Esophagus muscularis mucosa (tissue), 4 donors: ENCODE measurements around the gene ZDHHC24. TPM values are rescaled to one million over a fixed set of nuclear protein-coding genes. Genes with fewer than 3 reads are reported as not detected.

ENCODE experiments used
- DNase-seq: peaks from one replicate; pipeline ENCODE4 v3.0.0-alpha.2; 2017; ENCODE audit errors: extremely low spot score
- H3K27ac ChIP-seq, 4 donors: fragments of 200-600 bp; sonication (generic); replicated peaks in 1 of 4; 1 replicate in 3 of 4; 2 replicates in 1 of 4; pipeline ENCODE4 v1.5.1; 2016 to 2019; ENCODE audit warnings: mild to moderate bottlenecking in 1 of 4
- H3K27me3 ChIP-seq, 4 donors: fragments of 200-600 bp; sonication (generic); one replicate each; pipeline versions ENCODE4 v1.5.1 to v1.6.0; 2016 to 2019
- H3K36me3 ChIP-seq, 4 donors: fragments of 200-600 bp; sonication (generic); one replicate each; pipeline ENCODE4 v1.5.1; 2016 to 2019
- H3K4me1 ChIP-seq, 4 donors: fragments of 200-600 bp; sonication (generic); one replicate each; pipeline ENCODE4 v1.5.1; 2016 to 2019
- H3K4me3 ChIP-seq, 4 donors: fragments of 200-600 bp; sonication (generic); 1 replicate in 2 of 4; 2 replicates in 2 of 4; pipeline ENCODE4 v1.5.1; 2016 to 2019; ENCODE audit warnings: mild to moderate bottlenecking in 4 of 4, moderate library complexity in 1 of 4
- H3K9me3 ChIP-seq, 4 donors: fragments of 200-600 bp; sonication (generic); 1 replicate in 3 of 4; 2 replicates in 1 of 4; pipeline ENCODE4 v1.5.1; 2016 to 2019
- EP300 ChIP-seq: sonication (generic); formaldehyde crosslinking; IDR thresholded peaks from one replicate; pipeline ENCODE4 v1.6.1; 2017; ENCODE audit warnings: antibody characterized with exemption
- POLR2A ChIP-seq: fragments of 450-650 bp; IDR thresholded peaks from one replicate; pipeline ENCODE4 v1.6.1; 2017; ENCODE audit warnings: antibody characterized with exemption, moderate library complexity, mild to moderate bottlenecking, low read depth
- POLR2AphosphoS5 ChIP-seq, 2 donors: sonication (generic); formaldehyde crosslinking; IDR thresholded peaks; one replicate each; pipeline ENCODE4 v1.6.1; 2017; ENCODE audit warnings: antibody characterized with exemption in 2 of 2
- WGBS: methylation state at CpG from one replicate; pipeline ENCODE4 v1.1.5; 2018; 5-methylcytosine and 5-hydroxymethylcytosine counted together
- intact Hi-C: fragments of 100-400 bp; cut with DNase I; formaldehyde crosslinking; loops from one replicate; pipeline ENCODE4 v1.15.1; 2023
- total RNA-seq, 4 donors: library from RNA; depleted of rRNA; stranded (reverse); fragments of >200 nt; gene quantifications; one replicate each; pipeline versions ENCODE4 v1.1.0 to v1.2.1, GENCODE V29; 2016
- TF ChIP-seq, protein P1 (sequence below), 3 experiments: fragments of 200-600 bp in 2 of 3; fragments of 450-650 bp in 1 of 3; sonication (generic) in 2 of 3; IDR thresholded peaks; one replicate each; pipeline ENCODE4 v1.5.1; 2017 to 2019; ENCODE audit warnings: antibody characterized with exemption in 3 of 3, mild to moderate bottlenecking in 2 of 3, moderate library complexity in 1 of 3

Gene ZDHHC24, protein sequence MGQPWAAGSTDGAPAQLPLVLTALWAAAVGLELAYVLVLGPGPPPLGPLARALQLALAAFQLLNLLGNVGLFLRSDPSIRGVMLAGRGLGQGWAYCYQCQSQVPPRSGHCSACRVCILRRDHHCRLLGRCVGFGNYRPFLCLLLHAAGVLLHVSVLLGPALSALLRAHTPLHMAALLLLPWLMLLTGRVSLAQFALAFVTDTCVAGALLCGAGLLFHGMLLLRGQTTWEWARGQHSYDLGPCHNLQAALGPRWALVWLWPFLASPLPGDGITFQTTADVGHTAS
- 10 to 100 TPM in 2 of 4 donors, 1 to 10 TPM in 2; 7.6 to 16.2 (median 12.2) TPM for total RNA-seq

DNA sequence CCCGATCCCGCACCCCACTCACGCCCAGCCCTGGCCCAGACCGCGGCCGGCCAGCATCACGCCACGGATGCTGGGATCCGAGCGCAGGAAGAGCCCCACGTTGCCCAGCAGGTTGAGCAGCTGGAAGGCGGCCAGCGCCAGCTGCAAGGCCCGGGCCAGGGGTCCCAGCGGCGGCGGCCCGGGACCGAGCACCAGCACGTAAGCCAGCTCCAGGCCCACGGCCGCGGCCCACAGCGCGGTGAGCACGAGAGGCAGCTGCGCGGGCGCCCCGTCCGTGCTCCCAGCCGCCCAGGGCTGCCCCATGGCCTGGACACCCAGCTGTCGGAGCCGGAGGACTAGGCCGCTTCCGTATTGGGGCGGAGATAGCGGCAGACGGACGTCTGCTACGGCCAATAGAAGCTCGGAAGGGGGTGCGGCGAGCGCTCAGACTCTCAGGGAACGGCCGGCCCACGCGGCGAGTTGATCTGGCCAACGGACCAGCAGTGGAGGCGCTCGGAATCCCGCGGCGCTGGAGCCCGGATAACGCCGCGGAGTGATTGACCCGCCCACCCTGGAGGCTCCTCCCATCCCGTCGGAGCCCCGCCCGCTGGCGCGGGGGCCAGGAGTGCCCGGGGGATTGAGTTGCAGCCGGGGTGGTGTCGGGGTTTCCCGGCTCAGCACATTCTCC is at the start of gene ZDHHC24:
Gene ZDHHC24, minus strand, starts transcription at position 348 of the 667 bp plus-strand sequence. Its CDS starts 45 bp downstream, at position 303.
- Histone ChIP-seq H3K4me1 (peaks cover 28 to 48% (median 38%) of the 10 kb centered on the region in 4 donors), H3K27me3 (no peaks in the 10 kb centered on the region), H3K36me3 (peaks cover 0 to 28% (median 24%) of the 10 kb centered on the region in 4 donors), H3K4me3 (peak within 1 kb of the TSS; percentile 78 to 83 (median 82)), H3K9me3 (no peaks in the 10 kb centered on the region), H3K27ac (peak within 1 kb of the TSS; percentile 78 to 87 (median 85))
- TF ChIP-seq POLR2AphosphoS5 (IDR thresholded peaks at IDR 0.05) = peak; percentile 84
- TF ChIP-seq, protein P1, sequence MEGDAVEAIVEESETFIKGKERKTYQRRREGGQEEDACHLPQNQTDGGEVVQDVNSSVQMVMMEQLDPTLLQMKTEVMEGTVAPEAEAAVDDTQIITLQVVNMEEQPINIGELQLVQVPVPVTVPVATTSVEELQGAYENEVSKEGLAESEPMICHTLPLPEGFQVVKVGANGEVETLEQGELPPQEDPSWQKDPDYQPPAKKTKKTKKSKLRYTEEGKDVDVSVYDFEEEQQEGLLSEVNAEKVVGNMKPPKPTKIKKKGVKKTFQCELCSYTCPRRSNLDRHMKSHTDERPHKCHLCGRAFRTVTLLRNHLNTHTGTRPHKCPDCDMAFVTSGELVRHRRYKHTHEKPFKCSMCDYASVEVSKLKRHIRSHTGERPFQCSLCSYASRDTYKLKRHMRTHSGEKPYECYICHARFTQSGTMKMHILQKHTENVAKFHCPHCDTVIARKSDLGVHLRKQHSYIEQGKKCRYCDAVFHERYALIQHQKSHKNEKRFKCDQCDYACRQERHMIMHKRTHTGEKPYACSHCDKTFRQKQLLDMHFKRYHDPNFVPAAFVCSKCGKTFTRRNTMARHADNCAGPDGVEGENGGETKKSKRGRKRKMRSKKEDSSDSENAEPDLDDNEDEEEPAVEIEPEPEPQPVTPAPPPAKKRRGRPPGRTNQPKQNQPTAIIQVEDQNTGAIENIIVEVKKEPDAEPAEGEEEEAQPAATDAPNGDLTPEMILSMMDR (IDR thresholded peaks at IDR 0.05) = no peak
- peak; percentile 98 for DNase-seq
- 2% methylated on average over 8 of the region's 71 CpGs for WGBS
- intact Hi-C loops = no loop called here

DNA sequence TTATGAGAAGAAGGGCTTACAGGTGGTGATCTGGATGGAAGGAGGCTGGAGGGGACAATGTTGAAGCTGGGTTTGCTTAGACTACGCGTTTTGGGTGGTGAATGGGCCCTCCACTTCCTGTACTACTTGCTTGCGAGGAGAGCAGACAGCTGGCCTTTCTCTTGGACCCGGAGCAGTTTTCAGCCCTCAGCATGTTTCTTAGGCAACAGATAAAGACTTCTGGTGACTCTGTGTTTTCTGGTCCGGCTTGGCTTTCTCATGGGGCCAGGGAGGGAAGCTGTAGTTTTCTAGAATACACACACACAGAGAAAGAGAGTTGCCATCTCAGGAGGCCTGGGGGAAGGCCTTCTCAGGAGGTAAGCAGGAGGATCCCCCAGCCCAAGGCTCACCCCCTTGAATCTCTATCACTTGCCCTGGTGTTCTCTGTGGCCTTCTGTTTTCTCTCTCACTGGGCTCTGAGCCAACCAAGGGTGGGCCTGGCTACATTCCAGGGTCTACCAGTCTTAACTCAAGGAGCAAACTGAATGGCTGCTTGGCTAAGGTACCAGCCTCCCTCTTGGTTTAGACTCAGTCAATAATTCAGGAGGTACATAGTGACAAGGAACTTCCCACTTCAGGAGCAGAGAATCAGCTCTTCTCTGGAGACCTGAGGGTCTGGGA is 49.5 kb upstream of the ZDHHC24 start:
- intact Hi-C loops = no loop called here

DNA sequence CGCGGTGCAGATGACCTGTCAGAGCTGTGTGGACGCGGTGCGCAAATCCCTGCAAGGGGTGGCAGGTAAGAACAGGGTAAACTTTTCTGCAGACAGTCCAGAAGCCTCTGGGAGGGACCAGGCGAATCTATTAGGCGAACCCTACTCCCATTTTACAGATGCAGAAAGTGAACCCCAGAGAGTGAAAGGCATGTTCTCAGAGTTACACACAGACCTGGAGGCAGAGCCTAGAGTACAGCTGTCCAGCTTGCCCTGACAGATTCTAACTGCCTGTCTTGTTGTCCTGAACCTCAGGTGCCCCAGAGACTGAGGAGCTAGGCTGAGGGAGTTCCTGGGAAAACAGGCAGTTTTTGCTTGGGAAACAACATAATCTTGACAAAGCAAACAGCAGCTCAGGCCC is 47.8 kb upstream of the ZDHHC24 start:
- 62% methylated on average over 7 of the region's 7 CpGs for WGBS
- Histone ChIP-seq H3K4me3 (peak overlapping the region; percentile 60 to 78 (median 68)), H3K4me1 (peaks cover 26 to 52% (median 39%) of the 10 kb centered on the region in 4 donors), H3K36me3 (no peaks in the 10 kb centered on the region), H3K9me3 (no peaks in the 10 kb centered on the region), H3K27me3 (no peaks in the 10 kb centered on the region), H3K27ac (peak overlapping the region; percentile 78 to 86 (median 80))
- TF ChIP-seq POLR2A (no peak), EP300 (no peak), POLR2AphosphoS5 (IDR thresholded peaks at IDR 0.05) (no peak)
- TF ChIP-seq, protein P1 (IDR thresholded peaks at IDR 0.05) = no peak
- DNase-seq = no peak
- intact Hi-C loops = loop anchor here (5.0 kb wide), 1 partner anchor 84 kb away; the partner anchor contains the start of gene RBM4B

More for the DNA sequence above, 49.5 kb upstream of the ZDHHC24 start:
- whole genome bisulfite sequencing = 55% methylated on average over 4 of the region's 5 CpGs
- no peaks in the 10 kb centered on the region for H3K9me3 ChIP-seq
- peak overlapping the region; percentile 53 to 71 (median 57) for H3K27ac ChIP-seq
- peaks cover 4 to 17% (median 15%) of the 10 kb centered on the region in 4 donors for H3K36me3 ChIP-seq
- no peak for DNase-seq
- peaks cover 26 to 52% (median 39%) of the 10 kb centered on the region in 4 donors for H3K4me1 ChIP-seq
- no peak overlapping the region for H3K4me3 ChIP-seq
- H3K27me3 ChIP-seq = no peaks in the 10 kb centered on the region
- no peak for TF ChIP-seq EP300
- TF ChIP-seq, protein P1 (IDR thresholded peaks at IDR 0.05) = no peak

DNA sequence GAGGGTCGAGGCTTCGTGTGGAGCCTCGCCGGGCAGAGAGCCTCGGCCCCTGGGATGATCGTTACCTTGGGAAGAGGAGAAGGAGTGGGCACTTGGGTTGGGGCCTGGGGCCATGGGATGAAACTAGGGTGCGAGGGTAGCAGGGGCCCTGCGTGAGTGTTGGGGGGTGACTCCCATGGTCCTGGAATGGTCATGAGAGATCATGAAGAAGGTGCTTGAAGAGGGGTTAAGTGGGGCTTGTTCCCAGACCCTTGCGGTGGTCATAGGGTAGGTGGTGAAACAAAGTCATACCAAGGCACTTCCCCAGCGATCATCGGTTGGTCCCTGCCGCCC is 47.4 kb upstream of the ZDHHC24 start:
- intact Hi-C loops = loop anchor here (5.0 kb wide), 1 partner anchor 84 kb away; the partner anchor contains the start of gene RBM4B
- no peak for DNase-seq
- Histone ChIP-seq H3K4me1 (peaks cover 26 to 52% (median 39%) of the 10 kb centered on the region in 4 donors), H3K27me3 (no peaks in the 10 kb centered on the region), H3K9me3 (no peaks in the 10 kb centered on the region), H3K27ac (peak overlapping the region; percentile 78 to 86 (median 80)), H3K4me3 (peak overlapping the region; percentile 60 to 78 (median 68)), H3K36me3 (no peaks in the 10 kb centered on the region)
- 29% methylated on average over 5 of the region's 12 CpGs for whole genome bisulfite sequencing
- no peak for TF ChIP-seq POLR2AphosphoS5 (IDR thresholded peaks at IDR 0.05)
- no peak for TF ChIP-seq POLR2A
- TF ChIP-seq EP300 = no peak
- TF ChIP-seq, protein P1 (IDR thresholded peaks at IDR 0.05) = no peak
